ENCODE measurements around the gene CDK11B. TPM values are rescaled to one million over a fixed set of nuclear protein-coding genes. Genes with fewer than 3 reads are reported as not detected.
"Not testable (repeated sequence)": the region's sequence is repeated elsewhere in the genome, so short reads cannot be mapped to it uniquely, and the experiment has no call there.

Gene CDK11B
- polyA plus RNA-seq, 1 donor, result 39.0 TPM

DNA sequence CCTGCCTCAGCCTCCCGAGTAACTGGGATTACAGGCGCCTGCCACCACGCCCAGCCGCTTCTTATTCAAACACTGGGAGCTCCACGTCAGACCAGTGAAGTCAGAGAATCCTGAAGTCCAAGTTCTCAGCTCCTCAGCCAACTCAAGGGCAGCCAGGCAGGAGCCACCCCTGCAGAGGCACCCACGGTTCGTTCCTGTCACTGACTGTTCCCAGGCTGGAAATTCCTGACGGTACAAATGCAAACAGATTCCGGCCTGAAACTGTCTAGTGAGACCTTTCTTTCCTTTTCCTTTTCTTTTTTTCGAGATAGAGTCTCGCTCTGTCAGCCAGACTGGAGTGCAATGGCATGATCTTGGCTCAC lies 22.1 kb upstream of the CDK11B start:
- DNase-seq, result no peak

DNA sequence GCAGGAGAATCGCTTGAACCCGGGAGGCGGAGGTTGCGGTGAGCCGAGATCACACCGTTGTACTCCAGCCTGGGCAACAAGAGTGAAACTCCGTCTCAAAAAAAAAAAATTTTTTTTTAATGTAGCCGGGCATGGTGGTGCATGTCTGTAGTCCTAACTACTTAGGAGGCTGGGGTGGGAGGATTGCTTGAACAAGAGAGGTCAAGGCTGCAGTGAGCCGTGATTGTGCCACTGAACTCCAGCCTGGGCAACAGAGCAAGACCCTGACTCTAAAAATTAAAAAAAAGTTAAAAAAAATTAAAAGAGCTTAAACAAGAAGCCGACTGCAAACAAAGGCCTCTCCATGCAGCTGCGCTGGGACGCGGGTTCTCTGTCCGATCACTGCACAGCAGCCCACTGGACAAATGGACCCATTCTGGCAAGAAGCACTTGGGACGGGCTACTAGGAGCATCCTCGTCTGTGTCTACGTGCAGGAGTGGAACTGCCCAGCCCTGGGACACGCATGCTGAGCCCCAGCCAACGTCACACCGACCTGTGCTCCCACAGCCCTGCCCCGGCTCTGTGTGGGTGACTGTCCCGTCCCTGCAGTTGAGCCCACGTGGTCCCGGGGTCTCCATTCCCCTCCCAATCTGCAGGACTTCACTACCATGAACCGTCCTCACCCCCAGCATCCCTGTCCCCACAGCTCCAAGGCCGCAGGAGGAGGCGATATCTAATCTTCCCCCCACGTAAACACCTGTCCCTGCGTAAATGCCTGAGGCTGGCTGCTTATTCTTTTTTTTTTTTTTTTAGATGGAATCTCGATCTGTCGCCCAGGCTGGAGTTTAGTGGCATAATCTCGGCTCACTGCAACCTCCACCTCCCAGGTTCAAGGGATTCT lies 21.5 kb upstream of the CDK11B start:
- DNase-seq, result no peak

DNA sequence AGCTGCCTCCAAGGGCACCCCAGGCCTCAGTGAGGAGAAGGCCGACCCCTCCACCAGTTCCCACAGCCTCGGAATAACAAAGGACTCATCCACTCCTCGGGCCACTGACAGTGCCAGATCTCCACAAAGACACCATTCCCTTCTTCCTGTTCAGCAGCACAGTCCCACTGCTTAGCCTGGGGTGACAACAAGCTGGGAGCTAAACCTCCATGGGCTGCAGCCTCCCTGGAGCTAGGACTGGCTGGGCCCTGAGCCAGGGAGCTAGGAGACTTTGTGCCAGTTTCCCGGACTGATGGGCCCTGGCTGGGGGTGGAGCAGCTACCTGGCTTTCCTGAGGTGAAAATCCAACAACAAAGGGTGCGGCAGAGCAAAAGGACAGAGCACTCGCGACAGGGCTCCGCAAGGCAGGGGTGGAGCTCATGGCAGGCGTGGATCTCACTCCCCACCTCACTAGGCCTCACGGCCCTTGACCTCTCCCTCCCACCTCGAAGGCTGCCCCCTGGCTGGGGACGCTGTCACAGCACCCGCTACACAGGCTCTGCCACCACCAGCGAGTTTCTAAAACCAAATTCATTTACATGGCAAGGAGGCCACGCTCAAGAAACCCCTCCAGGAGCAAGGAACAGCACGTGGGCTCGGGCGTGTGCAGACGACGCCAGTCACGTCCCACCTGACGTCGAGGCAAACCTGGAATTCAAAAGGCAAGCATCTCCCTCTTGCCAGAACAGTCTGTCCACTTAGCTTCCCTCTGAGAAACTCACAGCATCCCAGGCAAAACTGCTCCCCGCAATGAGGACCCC lies 20.0 kb upstream of the CDK11B start:
- DNase-seq, result no peak

DNA sequence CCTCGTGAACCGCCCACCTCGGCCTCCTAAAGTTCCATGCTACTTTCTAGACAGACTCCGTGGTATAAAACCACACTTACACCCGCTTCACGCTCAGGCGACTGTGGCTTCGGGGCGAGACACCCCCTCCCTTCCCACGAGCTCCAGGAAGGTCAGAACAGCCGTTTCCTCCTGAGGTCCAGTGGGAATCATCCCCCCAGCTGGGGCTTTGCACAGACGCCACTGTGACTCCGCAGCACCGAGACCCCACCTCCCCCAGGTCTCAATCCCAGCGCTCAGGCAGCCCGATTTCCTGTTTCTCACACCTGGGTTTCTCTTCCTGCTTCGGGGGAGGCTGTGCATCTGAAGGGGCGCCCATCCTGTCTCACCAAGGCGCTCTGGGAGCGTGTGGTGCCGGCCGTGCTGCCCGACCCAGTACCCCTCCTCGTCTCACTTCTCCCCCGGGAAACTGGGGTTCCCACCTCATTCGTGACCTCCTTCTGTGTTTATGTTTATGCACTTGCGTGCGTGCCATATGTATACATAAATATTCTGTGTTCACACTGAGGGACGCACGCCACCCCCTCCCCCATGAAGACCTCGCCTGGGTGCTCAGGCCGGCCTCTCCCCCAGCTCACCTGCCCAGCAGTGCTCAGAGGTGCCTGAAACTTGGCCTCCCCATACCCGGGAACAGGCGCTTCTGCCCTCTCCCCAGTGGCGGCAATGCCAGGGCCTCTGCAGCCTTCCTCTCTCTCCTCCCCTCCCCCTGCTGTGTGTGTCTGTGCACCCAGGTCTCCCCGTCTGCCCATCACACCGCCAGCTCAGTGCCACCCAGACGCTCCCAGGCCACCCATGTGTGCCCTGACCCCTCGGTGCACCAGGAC lies 19.1 kb upstream of the CDK11B start:
- DNase-seq, result no peak

DNA sequence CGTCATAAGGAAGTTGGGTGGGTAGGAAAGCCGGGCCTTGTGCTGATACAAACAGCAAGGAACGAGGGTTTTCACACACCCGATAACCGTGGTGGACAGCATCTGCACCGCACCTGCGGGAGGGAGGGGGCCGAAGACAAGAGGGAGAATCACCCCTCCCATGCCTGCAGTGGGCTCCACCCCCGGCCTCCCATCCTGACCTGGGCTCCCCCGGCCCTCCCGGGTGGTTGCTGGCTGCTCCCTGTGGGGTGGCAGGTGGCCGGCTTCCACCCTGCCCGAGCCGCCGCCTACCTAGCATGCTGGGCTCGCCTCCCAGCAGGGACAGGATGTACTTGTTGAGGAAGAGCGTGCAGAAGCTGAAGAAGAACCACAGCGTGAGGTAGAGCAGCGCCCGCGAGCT lies 17.3 kb upstream of the CDK11B start:
- not testable (repeated sequence) for DNase-seq

DNA sequence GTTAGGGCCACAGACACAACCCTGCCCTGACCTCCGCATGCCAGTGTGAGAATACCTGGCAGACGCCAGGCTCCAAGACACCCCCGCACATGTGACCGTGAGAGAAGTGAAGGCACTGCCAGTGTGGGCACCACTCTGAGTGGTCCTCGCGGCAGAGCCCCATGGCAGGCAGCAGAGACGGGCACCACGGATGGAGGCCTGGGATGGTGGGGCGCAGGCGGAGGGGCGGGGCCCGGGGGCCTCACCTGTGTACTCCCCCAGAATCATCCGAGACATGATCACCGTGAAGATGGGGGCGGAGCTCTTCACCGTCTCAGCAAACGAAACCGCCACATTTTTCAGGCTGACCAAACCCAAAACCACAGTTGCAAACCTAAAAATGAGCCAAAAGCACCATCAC lies 16.4 kb upstream of the CDK11B start:
- DNase-seq, result not testable (repeated sequence)

DNA sequence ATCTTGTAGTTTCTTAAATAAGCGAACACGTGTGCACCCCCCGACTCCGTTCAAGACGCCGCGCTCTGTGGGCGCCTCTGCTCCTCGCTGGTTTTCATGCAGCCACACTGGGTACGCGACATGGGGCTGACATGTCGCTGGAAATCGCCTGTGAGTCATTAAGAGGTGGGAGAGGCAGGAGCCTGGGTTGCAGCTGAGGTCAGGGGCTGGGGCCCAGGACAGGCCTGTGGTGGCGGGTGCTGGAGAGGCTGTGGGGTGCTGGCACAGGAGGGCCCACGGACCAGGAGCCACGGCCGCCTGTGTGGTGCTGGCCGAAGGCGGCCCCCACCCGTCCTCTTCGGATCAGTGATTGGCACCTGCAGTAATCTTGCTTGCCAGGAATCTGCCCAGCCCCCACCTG lies 16.0 kb upstream of the CDK11B start:
- DNase-seq, result not testable (repeated sequence)

DNA sequence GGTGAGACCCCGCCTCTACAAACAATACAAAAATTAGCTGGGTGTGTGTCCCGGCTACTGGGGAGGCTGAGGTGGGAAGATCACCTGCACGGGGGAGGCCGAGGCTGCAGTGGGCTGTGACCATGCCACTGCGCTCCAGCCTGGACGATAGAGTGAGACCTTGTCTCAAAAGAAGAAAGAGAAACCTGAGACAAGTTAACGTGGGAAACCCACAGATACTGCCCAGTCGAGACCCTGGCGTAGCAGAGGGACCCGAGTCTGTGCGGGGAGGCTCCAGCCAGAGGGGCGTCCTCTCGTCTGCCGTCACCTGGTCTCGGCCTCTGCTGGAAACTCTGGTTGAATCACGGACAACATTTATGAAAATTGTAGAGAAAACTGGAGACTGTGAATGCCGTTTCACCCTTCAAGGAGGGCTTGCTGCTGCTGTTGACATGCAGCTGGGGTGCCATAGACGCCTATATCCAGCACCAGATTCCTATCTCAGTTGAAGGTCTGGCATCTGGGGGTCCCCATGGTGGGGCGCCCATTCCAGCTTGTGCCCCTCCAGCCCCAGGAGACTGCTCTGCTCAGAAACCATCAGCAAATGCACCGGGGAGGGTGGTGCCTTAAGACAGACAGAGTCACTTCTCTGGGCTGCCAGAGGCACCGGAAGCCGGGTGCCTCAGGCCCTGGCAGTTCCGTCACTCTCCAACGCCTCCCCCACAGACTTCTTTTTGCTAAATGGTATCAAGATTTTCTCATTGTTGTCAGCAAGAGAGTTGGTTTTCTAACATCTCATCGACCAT lies 13.6 kb upstream of the CDK11B start:
- DNase-seq, result no peak

DNA sequence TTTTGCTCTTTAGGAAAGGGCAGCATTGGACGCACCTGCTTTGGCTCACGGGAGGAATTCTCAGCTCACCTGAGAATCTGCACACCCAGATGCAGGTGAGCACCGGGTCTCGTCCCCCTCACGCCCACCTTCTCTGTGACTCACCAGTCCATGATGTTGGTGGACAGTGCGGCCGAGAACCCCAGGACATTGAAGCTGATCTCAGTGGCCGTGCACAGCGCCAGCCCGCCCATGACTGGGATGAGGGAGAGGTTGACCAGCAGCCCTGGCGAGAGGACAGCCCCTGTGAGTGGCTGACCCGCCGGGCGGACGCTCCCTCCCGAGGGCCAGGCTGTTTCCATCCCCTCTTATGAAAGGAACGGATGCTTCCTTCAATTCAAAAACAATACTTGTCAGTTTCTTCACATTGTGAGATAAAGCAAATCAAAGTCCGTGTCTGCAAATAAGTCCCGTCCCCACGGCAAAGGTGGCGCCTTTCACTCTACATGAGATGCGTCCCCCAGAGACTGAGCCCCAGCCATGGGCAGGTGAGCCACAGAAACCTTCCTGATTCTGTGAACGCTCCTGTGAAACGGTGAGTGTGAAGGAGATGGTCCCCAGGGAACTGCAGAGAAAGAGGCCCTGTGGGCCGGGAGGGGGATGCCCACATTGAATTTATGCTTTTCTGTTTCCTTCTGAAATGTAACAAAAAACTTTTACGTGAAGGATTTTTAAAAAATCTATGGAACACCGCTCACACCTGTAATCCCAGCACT lies 12.7 kb upstream of the CDK11B start:
- DNase-seq, result no peak

DNA sequence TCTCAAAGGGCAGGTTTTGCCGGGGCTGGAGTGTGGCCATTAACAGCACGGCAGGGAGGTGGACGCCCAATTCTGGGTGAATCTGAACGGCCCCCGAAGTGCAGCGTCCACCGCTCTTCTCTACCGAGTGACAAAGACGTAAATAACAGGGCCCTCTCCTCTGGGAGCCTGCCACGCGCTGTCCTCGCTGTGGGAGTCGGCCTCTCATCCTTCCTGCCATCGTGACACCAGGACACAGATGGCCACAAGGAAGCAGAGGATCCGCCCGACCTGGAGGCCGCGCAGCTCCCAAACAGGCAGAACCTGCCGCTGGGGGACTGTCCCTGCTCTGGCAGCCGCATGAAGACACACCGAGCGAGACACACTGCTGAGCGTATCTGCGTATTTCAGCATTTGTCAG lies 12.1 kb upstream of the CDK11B start:
- DNase-seq, result no peak

DNA sequence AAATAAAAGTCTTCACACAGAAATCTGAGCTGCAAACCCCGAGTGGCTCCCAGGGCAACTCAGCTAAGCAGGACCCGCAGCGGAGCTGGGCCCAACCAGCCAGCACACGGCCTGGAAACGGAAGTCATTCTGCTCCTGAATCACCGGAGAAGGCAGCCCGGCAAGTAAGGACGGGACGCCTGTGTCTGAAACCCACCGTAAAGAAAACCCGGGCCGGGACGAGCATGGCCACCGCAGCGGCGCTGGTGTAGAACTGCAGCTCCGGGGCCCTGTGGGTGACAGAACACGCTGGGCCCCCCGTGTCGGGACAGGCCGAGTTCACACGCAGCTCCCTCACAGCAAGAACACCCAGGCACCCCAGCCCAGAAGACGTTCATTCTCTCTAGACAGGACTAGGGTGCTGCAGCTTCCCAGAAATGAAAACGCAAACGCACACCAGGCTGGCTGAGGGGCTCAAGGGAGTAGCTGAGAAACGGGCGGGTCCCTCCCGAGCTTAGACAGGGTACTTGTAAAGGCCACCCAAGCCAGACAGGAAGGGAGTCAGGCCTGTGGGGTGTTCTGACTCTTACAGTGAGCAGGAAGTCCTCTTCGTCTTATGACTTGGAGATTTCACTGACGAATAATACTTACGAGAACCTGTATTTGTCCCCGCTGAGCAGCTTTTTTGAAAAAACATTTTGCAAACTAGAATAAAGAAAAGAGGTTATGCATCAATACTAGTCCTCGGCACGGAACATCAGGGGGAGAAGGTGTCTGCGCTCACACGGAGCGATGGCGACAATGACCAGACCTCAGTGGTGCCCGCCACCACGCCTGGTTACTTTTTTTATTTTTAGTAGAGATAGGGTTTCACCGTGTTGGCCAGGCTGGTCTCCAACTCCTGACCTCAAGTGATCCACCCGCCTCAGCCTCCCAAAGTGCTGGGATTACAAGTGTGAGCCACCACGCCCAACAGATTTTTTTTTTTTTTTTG lies 10.9 kb upstream of the CDK11B start:
- no peak for DNase-seq

DNA sequence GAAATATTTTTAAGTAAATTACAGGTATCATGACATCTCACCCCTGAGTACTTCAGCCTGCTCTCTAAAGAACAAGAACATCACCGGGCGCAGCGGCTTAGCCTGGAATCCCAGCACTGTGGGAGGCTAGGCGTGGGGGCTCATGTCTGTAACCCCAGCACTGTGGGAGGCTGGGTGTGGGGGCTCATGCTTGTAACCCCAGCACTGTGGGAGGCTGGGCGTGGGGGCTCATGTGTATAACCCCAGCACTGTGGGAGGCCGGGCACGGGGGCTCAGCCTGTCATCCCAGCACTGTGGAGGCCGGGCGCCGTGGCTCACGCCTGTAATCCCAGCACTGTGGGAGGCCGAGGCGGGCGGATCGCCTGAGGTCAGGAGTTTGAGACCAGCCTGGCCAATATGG lies 7.7 kb upstream of the CDK11B start:
- DNase-seq, result no peak

DNA sequence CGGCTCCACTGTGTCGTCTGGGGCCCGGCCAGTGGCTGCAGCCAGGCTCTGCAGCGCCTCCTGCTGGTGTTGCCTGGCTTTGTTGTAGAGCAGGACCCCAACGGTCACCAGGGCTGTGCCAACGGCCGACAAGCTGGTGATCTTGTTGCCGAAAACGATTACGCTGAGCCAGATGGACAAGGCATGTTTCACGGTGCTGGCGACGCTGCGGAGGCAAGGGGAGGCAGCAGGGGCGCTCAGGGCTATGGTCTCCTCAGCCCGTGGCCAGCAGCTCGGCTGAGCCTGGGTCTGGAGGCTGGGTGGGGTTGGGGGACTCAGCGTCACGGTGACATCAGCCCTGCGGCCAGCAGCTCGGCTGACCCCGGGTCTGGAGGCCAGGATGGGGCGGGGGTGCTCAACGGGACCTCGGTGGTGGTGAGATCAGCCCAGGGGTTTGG lies 7.0 kb upstream of the CDK11B start:
- no peak for DNase-seq

DNA sequence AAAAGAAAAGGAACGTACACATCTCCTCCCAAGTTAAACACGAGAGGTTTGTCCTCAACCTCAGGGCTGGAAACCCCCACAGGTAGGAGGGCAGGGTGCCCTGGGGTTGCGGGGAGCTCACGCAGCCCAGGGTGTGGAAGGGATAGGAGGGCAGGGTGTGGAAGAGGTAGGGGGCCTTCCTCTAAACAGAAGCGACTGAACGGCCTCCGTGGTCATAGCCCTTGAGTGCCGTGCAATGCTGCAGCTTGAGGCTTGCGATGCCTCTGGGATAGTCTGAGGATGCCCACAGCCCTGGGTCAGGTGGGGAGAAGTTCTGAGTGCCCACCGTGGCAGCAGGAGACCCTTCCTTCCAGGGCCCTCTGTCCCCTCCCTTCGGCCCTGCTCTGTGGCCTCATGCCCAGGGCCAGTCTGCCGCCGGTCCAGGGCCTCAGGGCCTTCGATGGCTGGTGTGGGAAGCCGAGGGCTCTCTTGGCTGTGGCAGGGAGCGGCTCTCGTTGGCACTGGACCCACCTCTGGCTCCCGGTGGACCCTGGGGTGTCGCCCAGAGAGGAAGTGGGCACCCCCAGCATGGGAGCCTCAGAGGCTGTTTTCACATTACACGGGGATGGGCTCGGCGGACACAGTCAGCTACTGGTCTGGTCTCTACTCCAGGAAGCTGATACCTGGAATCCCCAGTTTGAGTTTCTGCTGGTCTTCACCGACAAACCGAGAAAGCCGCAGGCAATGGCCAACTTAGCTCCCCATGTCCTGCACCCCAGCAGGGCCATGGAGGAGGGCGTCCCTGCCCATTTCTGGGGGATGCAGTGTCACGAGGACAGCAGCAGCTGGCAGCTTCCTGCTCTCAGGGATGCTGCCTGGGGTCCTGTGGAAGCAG lies 6.4 kb upstream of the CDK11B start:
- DNase-seq, result no peak

DNA sequence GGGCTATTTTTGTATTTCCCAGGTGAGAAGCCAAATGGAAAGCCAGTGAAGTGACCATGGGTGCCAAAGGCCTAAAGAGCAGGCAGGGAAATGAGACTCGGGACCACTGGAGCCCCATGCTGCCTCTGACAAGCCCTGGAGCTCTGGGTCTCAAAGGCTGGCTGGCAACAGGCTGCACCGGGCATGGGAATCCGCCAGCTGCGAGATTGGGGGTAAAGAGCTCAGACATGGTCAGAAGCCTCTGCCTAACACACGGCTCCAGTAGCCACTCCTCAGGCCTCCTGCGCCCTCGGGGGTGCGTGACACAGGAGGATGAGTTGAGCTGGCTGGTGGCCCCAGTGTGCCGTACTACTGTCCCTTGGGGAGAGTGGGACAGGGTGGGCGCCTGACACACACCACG lies 5.5 kb upstream of the CDK11B start:
- not testable (repeated sequence) for DNase-seq

DNA sequence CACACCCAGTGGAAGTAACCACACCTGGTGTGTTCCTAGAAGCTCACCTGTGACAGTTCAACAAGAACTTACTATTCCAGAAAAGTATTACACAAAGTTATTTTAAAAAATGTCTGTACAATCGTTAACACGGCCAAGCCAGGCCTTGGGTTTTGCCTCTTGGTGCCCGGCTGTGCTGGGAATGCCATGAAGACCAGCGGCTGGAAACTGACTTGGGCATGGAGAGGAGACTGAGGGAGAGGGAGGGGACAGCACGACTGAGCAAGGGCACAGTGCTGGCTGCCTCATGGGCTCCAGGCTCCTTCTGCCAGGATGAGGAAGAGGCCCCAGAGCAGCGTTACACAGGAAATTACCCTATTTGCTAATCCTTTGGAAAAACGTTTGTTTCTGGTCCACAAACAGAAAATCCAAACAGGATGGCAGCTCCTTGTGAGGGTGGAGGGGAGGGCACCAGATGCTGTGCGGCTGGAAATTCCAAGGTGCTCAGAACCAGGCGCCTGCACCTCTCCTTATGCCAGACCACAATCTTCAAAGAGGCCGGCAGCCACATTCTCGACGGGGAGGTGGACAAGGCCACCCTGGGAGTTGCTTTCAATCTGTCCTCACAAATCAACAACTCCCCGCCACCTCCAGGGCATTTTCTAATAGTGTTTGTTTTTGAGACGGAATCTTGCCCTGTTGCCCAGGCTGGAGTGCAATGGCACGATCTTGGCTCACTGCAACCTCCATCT lies 4.2 kb upstream of the CDK11B start:
- not testable (repeated sequence) for DNase-seq

DNA sequence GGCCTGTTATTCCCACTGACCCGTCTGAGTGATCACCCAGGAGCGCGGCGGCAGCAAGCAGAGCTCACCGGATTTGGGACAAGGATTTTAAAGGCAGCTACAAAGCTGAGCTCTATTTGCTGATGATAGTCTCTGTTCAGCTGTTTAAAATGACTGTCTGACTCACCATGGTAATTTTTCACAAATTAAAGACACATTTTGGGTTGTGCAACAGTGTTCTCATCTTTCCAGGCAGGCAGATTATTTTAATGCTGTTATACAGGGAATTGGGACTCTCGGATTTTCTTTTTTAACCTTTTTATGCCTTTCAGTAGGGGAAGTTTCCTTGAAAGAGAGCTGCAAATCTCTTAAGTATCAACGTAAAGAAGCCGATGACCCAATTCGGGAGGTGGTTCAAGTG lies 3.6 kb upstream of the CDK11B start:
- not testable (repeated sequence) for DNase-seq

DNA sequence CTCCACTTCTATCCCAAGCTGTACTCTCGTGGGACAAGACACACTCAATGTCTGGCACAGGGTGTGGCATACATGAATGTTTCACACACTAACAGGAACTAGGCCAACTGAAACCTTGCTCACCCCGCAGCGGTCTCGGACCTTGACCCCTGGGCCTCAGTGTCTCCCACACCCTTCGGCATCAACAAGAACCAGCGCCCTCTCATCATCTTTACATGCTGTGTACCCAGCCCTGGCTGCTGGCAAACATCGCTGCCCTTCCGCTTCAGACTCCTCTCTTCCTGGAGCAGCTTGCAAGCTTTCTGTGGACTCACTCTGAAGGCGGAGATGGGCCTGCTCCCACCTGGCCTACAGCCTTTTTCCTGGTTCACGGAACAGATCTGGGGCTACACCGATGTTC lies 10.5 kb downstream of the CDK11B start:
- DNase-seq, result not testable (repeated sequence)

Data from hindlimb muscle (tissue), 1 donor.